ENCODE results near the gene FAM20A. TPM values are rescaled to one million over a fixed set of nuclear protein-coding genes. Genes with fewer than 3 reads are reported as not detected.

FAM20A gene
- total RNA-seq, 6 experiments from 2014 or later: not detected

DNA sequence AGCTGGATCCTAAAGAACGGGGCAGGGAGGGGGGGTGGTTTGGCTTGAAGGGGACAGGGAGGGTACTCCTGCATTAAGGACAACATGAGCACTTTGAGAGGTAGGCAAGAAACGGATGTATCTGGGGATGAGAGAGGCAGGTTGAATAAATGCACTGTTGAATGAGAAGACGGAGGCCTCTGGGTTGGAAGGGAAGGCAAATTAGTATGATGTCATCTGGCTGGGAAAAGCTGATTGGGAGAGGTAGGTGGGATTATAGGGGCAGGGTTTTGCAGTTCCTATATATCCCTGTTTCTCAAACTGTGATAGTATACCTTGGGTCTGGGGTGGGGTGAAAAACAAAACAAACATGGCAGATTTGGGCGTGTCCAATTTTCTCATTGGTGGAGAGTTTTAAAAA lies 44.6 kb downstream of the FAM20A start:
- H3K36me3 Mint-ChIP-seq (ENCODE audit: low read depth): no peaks in the 10 kb centered on the region
- TF ChIP-seq, protein P1, sequence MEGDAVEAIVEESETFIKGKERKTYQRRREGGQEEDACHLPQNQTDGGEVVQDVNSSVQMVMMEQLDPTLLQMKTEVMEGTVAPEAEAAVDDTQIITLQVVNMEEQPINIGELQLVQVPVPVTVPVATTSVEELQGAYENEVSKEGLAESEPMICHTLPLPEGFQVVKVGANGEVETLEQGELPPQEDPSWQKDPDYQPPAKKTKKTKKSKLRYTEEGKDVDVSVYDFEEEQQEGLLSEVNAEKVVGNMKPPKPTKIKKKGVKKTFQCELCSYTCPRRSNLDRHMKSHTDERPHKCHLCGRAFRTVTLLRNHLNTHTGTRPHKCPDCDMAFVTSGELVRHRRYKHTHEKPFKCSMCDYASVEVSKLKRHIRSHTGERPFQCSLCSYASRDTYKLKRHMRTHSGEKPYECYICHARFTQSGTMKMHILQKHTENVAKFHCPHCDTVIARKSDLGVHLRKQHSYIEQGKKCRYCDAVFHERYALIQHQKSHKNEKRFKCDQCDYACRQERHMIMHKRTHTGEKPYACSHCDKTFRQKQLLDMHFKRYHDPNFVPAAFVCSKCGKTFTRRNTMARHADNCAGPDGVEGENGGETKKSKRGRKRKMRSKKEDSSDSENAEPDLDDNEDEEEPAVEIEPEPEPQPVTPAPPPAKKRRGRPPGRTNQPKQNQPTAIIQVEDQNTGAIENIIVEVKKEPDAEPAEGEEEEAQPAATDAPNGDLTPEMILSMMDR (IDR thresholded peaks at IDR 0.05): no peak
- H3K4me1 Mint-ChIP-seq (ENCODE audit: low read depth): no peaks in the 10 kb centered on the region
- no peaks in the 10 kb centered on the region for H3K9me3 Mint-ChIP-seq
- no peak overlapping the region for H3K4me3 Mint-ChIP-seq
- DNase-seq: no peak
- H3K27ac Mint-ChIP-seq: no peak overlapping the region
- peaks cover 6% of the 10 kb centered on the region for H3K27me3 Mint-ChIP-seq (ENCODE audit: insufficient read depth)

DNA sequence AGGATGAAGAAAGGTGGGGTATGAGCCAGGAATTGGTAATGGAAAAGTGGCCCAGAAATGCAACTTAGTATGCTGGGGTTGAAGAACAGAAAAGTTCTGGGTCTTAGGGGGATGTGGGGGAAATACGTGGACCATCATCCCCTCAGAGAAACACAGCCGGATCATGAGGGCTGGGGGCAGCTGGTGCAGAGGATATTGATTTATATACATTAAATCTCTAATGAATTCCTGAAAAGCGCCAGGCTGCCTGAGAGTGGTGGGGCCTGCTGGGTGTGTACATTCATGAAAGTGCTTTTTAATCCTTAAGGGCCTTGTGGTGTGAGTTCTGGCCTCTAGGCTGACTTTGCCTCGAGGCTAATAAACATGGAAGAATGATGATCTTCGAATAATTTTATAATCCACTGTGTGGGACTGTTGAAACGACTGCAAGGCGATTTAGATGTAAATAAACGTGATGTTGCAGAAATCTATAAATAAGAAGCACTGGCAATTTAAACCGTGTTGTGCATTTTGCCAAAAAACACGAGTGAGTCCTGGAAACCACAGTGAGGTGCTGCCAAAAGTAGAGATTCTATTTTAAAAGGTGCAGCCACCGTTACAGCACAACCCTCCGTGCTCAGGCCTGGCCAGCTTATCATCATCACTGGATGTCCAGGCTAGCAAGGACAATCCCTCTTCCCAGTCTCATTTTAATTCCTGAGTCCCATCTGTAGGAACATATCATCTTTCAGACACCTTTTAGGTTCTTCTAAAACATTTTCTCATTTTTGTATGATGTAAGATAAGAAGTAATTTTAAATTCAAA lies 56.9 kb downstream of the FAM20A start:
- H3K4me1 Mint-ChIP-seq (ENCODE audit: low read depth): no peaks in the 10 kb centered on the region
- TF ChIP-seq, protein P1 (IDR thresholded peaks at IDR 0.05): no peak
- H3K36me3 Mint-ChIP-seq (ENCODE audit: low read depth): no peaks in the 10 kb centered on the region; the same call in 1 of the 2 replicates
- H3K27ac Mint-ChIP-seq: no peak overlapping the region
- no peak overlapping the region for H3K4me3 Mint-ChIP-seq
- DNase-seq: no peak
- H3K9me3 Mint-ChIP-seq: no peaks in the 10 kb centered on the region
- peaks cover 3% of the 10 kb centered on the region for H3K27me3 Mint-ChIP-seq (ENCODE audit: insufficient read depth)

GRCh38 chr17:68542698-68543463 lies 58.3 kb downstream of the FAM20A start:
- no peaks in the 10 kb centered on the region; the same call in 1 of the 2 replicates for H3K36me3 Mint-ChIP-seq (ENCODE audit: low read depth)
- TF ChIP-seq, protein P1 (IDR thresholded peaks at IDR 0.05): no peak
- H3K27me3 Mint-ChIP-seq (ENCODE audit: insufficient read depth): peaks cover 3% of the 10 kb centered on the region
- no peaks in the 10 kb centered on the region for H3K9me3 Mint-ChIP-seq
- H3K4me3 Mint-ChIP-seq: no peak overlapping the region
- no peak for DNase-seq
- no peaks in the 10 kb centered on the region for H3K4me1 Mint-ChIP-seq (ENCODE audit: low read depth)
- H3K27ac Mint-ChIP-seq: no peak overlapping the region

DNA sequence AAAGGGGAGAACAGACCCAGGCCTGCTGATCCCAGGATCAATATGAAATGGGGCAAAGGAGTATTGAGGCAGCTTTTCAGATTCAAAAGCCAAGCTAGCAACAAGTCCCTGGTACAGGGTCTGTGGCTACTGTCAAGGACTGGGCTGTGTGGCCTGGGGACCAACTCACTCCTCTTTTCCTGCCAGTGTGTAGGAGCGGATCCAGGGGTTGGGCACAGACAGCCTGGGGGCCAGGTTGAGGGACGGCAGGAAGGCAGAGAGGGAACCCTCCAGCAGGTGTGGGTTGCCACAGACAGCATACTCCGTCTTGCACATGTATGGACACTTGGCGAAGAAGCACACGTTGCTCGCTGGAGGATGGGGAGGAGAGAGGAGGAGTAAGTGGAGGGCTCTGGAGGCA lies 59.4 kb downstream of the FAM20A start:
- Mint-ChIP-seq H3K36me3 (ENCODE audit: low read depth) (no peaks in the 10 kb centered on the region; the same call in 1 of the 2 replicates), H3K9me3 (no peaks in the 10 kb centered on the region), H3K27ac (no peak overlapping the region), H3K4me3 (no peak overlapping the region), H3K27me3 (ENCODE audit: insufficient read depth) (no peaks in the 10 kb centered on the region; the same call in 1 of the 2 replicates), H3K4me1 (ENCODE audit: low read depth) (no peaks in the 10 kb centered on the region)
- TF ChIP-seq, protein P1 (IDR thresholded peaks at IDR 0.05): no peak
- DNase-seq: no peak

GRCh38 chr17:68540981-68541380 lies 60.2 kb downstream of the FAM20A start:
- Mint-ChIP-seq H3K4me3 (no peak overlapping the region), H3K4me1 (ENCODE audit: low read depth) (no peaks in the 10 kb centered on the region), H3K36me3 (ENCODE audit: low read depth) (peaks cover 2% of the 10 kb centered on the region; the same call in 1 of the 2 replicates), H3K27me3 (ENCODE audit: insufficient read depth) (no peaks in the 10 kb centered on the region; the same call in 1 of the 2 replicates), H3K27ac (no peak overlapping the region; the same call in 1 of the 2 replicates), H3K9me3 (no peaks in the 10 kb centered on the region)
- no peak for DNase-seq
- TF ChIP-seq, protein P1 (IDR thresholded peaks at IDR 0.05): no peak

All from HFFc6 (cell line).